ENCODE data around the gene SPIC.

SPIC gene

GRCh38 chr12:101485021-101485420 is 9.9 kb downstream of the SPIC start:
- TF ChIP-seq POLR2AphosphoS5 (IDR thresholded peaks at IDR 0.05; ENCODE audit: low read depth, low read length) (no peak), SIN3A (IDR thresholded peaks at IDR 0.05; ENCODE audit: borderline replicate concordance, insufficient read depth, low read length) (no peak), TAF1 (IDR thresholded peaks at IDR 0.05; ENCODE audit: borderline replicate concordance, insufficient read depth, low read length) (no peak), REST (IDR thresholded peaks at IDR 0.05; ENCODE audit: insufficient read depth in 1 of 2, low read depth in 2 of 2, low read length in 2 of 2) (no peak)

GRCh38 chr12:101488469-101488868 is 13.3 kb downstream of the SPIC start:
- TF ChIP-seq POLR2AphosphoS5 (IDR thresholded peaks at IDR 0.05; ENCODE audit: low read depth, low read length), result no peak

GRCh38 chr12:101490286-101490920 is 15.3 kb downstream of the SPIC start:
- TF ChIP-seq FOXP2 (optimal IDR thresholded peaks at IDR 0.05; ENCODE audit: borderline replicate concordance, extremely low read depth, extremely low read length, insufficient read depth) (no peak), SIN3A (IDR thresholded peaks at IDR 0.05; ENCODE audit: borderline replicate concordance, insufficient read depth, low read length) (no peak), REST (IDR thresholded peaks at IDR 0.05; ENCODE audit: insufficient read depth in 1 of 2, low read depth in 2 of 2, low read length in 2 of 2) (no peak), TAF1 (IDR thresholded peaks at IDR 0.05; ENCODE audit: borderline replicate concordance, insufficient read depth, low read length) (no peak), POLR2AphosphoS5 (IDR thresholded peaks at IDR 0.05; ENCODE audit: low read depth, low read length) (no peak)

GRCh38 chr12:101491329-101491728 is 16.2 kb downstream of the SPIC start:
- TF ChIP-seq POLR2AphosphoS5 (IDR thresholded peaks at IDR 0.05; ENCODE audit: low read depth, low read length), result no peak
- TF ChIP-seq FOXP2 (optimal IDR thresholded peaks at IDR 0.05; ENCODE audit: borderline replicate concordance, extremely low read depth, extremely low read length, insufficient read depth), result no peak
- no peak for TF ChIP-seq SIN3A (IDR thresholded peaks at IDR 0.05; ENCODE audit: borderline replicate concordance, insufficient read depth, low read length)
- TF ChIP-seq REST (IDR thresholded peaks at IDR 0.05; ENCODE audit: insufficient read depth in 1 of 2, low read depth in 2 of 2, low read length in 2 of 2), result no peak
- TF ChIP-seq TAF1 (IDR thresholded peaks at IDR 0.05; ENCODE audit: borderline replicate concordance, insufficient read depth, low read length), result no peak

- no peak for TF ChIP-seq FOXP2 (optimal IDR thresholded peaks at IDR 0.05; ENCODE audit: borderline replicate concordance, extremely low read depth, extremely low read length, insufficient read depth)
- TF ChIP-seq SIN3A (IDR thresholded peaks at IDR 0.05; ENCODE audit: borderline replicate concordance, insufficient read depth, low read length), result no peak
- TF ChIP-seq REST (IDR thresholded peaks at IDR 0.05; ENCODE audit: insufficient read depth in 1 of 2, low read depth in 2 of 2, low read length in 2 of 2), result no peak
- no peak for TF ChIP-seq POLR2AphosphoS5 (IDR thresholded peaks at IDR 0.05; ENCODE audit: low read depth, low read length)
- no peak for TF ChIP-seq TAF1 (IDR thresholded peaks at IDR 0.05; ENCODE audit: borderline replicate concordance, insufficient read depth, low read length)
These were observed 18.4 kb downstream of the SPIC start for GRCh38 chr12:101493556-101493955.
